ENCODE results near the gene DUSP22. TPM values are rescaled to one million over a fixed set of nuclear protein-coding genes. Genes with fewer than 3 reads are reported as not detected.

DUSP22 gene
- total RNA-seq, 1 experiment from 2014 or later, result 14.4 TPM

DNA sequence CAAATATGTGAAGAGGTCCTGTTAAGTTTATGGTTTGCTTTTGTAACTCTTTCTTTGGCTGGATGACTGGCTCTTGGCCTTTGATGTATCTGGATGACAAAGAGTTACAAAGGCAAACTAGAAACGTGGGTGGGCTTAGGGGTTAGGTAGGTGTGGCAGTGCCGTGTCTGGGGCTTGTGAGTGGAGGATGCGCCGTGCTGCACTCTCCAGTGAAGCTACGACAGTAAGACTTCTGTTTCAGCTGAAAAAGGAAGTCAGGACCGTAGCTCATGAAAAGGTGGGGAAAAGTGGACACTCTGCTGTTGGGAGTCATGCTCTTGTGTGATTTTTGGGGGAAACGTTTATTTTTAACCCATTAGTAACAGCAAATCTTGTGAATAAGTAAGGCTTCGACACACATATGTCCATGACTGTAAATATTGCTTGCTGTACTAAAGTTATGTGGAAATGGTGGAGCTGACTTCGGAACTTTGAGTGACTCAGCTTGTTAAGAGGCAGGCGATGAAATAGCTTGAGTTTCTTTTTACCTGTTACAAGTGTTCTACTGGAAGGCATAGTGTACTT is 45.6 kb downstream of the DUSP22 start:
- DNase-seq (ENCODE audit: low spot score), result no peak

DNA sequence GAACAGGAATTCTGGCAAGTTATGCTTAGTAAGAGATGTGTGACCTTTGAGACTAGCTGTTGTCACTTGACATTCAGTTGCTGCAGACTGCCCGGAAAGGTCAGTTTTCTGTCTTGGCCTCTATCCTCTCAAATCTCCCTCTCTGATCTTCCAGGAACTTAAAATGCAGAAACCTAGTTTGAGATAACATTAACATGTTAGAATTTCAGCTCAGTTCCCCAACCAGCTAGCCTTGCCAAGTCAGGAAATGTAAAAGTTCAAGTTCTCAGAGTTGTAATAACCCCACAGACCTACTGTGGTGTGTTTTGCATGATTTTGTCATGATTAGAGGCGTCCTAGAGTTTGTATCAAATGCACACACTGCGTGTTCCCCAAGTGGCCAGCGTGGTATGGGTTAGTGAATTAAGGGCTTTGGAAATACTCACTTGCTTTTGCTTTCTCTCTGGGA is 46.6 kb downstream of the DUSP22 start:
- no peak for DNase-seq (ENCODE audit: low spot score)

DNA sequence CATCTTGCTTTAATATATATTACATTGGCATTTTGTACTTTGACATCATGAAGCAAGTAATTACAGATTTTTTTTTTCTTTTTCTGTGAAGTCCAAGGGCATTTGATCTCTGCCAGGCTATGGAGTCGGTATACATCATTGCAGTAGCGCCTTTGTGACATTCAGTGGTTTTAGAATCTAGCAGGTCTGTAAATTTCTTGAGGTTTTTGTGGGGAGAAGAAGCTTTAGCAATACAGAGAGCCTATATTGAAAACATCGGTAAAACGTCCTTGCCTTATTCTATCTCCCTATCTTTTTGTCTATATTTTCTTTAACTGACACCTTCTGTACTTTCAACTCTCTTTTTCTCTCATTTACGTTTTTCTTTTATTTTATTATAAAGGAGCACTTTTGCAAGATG is 47.2 kb downstream of the DUSP22 start:
- no peak for DNase-seq (ENCODE audit: low spot score)

DNA sequence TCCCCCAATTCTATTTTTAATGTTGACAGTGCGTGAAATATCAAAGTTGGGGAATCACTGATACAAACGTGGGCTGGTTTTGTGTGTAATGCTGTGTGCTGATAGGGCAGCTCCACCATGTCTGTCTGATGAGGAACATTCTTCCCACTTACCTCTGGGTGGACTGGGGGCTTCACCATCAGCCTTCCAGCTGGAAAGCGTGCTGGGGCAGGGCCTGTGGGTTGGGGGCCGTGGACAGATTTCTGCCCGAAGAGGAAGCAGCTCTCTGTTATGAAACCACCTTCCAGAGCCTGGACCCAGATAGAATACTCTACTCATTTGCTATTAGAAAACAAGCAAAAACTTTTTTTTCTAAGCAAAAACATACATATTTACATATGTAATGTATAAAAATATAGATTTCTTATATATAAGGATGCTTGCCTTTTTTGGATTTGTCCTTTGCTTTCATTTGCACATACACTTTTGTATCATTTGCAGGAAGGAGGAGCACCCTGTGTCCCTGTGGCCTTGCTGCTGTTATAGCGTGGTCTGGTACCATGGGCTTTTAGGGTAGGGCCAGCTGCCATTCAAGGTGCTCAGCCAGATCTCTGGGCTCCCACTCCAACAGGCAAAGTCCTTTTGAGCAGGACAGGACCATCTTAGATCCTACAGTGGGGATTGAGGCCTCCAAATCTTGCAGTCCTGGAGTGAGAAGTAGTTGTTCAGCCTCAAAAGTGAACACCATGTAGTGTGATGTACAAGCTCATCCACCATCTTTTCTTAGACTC is 48.1 kb downstream of the DUSP22 start:
- no peak for DNase-seq (ENCODE audit: low spot score)

DNA sequence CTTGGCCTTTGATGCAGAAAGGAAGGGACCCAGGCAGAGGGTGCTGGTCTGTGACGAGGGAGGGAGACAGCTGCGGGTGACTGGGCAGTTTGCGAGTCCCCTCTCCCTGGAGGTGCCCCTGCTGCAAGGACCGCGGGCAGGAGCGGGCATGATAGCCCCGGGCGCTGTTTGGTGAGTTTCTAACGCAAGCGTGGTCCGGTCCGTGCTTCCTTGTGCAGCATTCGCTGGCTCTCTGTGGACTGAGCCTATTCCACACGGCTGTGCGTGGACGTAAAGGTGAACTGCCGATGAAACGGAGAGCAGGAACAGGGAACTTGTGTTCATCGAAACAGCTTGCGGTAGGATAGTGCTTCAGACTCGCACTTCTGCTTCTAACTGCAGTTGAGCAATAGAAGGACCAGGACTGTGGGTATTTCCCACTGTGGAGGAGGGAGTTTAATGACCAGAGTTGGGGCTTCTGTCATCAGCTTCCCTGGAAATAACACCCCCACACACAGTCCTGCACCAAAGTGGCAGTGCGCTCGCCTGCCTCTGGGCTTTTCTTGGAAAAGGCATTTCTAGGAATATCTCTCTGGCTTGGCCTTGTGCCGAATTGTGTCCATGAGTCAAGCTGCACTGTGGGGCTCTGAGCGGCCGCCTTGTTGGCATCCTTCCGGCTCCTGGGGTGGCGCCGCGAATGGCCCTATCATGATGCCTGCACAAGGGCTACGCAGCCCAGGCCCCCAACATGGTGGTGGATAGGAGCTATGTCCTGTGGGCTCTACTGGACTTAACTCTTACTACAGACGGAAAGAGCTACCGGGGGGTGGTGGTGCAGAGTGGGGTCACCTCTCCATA is 48.9 kb downstream of the DUSP22 start:
- no peak for DNase-seq (ENCODE audit: low spot score)

DNA sequence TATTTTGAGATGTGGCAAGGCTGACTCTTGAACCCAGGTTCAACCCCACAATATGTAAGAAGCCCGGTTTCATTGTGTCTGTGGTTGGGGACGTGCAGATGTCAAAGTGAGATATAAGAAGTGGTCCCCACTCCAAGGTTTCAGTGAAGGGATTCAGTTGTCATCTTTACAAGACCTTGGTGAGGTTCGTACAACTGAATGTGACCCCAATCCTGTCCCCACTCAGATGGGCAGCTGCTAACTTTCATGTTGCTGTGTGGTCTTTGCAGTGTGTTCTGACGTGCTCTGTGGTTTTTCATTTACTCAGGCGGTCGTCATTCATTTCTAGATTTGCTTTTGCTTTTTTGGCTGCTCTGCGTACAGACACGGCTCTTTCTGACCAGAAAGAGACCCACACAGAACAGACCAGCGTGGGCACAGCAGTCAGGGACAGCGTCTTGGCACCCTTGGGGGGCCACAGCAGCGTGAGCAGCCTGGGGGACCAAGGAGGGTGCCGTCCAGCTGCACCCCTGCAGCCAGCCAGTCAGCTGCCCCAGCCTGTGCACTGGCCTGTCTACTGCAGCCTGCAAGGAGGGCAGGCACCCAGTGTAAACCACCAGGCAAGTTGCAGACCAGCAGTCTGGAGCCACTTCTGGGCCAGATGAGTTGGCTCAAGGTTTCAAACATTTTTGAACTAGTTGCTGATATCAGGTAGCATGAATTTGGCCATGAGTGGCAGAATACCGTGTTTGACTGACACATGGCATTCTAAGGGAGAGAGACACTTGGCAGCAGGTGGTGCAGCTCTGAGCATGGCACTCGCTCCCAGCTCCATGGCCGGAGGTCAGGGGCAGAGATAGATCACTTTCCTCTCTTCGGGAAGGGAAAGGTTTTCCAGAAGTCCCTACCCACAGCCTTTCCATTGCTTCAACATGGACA is 49.9 kb downstream of the DUSP22 start:
- no peak for DNase-seq (ENCODE audit: low spot score)

DNA sequence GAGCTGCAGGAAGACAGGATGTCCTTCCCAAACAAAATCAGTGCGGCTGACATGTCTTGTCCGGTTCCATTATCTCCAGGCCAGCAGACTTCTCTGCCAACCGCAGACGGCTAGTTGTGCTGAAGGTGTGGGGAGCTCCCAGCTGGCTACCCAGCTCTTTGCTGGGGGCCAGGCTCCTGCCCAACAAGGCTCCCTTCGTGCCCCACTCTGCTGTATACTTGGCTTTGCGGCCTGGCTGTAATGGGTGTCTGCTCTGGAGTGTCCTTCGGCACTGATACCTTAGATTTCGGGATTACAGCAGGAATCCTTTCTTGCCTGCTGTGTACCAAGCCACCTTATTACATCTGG is 50.5 kb downstream of the DUSP22 start:
- DNase-seq (ENCODE audit: low spot score), result no peak

DNA sequence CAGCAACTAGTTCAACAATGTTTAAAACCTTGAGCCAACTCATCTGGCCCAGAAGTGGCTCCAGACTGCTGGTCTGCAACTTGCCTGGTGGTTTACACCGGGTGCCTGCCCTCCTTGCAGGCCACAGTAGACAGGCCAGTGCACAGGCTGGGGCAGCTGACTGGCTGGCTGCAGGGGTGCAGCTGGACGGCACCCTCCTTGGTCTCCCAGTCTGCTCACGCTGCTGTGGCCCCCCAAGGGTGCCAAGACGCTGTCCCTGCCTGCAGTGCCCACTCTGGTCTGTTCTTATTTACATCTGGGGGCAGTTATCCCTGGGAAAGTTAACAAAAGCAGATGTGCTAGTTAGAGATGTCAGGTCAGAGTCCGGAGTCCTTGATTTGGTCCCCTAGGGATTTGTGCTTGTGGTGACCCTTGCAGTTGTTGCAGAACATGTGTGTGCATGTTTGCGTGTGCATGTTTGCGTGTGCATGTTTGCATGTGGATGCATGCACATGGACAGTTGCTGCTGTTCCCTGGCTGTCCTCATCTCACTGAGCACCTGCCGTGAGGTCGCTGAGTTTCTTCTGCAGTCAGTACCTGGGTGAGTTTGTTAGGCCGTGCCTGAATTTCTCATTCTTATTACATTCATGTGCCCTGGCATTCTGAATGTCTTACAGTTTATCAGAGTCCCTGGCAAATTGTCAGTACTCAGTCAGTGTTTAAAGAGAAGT is 51.1 kb downstream of the DUSP22 start:
- no peak for DNase-seq (ENCODE audit: low spot score)

DNA sequence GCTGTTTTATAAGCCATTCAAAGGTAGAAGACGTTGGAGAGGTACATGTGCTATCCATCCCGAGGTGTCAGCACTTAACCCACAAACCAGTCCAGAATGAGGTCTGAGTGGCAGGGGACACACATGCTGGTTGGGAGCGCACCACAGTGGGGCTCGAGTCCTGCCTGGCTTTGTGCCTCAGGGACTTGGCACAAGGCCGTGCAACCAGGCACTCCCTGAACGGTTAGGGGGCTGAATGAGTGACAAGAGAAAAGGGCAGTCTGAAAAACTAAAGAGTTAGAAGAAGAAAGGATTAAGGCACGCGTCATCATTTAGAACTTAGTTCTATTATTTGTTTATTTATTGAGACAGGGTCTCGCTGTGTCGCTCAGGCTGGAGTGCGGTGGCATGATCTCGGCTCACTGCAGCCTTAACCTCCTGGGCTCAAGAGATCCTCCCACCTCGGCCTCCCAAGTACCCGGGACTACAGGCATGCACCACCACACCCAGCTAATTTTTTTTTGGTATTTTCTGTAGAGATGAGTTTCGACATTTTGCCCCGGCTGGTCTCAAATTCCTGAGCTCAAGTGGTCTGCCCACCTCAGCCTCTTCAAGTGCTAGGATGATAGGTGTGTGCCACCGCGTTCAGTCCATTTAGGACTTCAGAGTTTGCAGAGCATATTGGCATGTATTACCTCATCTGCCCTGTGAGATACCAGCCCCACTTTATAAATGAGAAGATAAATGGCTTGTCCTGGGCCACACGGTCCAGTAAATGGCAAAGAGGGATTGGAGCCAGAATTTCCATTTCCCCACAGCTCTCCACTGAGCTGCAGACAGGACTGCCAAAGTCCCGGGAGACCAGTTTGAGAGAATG is 51.9 kb downstream of the DUSP22 start:
- no peak for DNase-seq (ENCODE audit: low spot score)

DNA sequence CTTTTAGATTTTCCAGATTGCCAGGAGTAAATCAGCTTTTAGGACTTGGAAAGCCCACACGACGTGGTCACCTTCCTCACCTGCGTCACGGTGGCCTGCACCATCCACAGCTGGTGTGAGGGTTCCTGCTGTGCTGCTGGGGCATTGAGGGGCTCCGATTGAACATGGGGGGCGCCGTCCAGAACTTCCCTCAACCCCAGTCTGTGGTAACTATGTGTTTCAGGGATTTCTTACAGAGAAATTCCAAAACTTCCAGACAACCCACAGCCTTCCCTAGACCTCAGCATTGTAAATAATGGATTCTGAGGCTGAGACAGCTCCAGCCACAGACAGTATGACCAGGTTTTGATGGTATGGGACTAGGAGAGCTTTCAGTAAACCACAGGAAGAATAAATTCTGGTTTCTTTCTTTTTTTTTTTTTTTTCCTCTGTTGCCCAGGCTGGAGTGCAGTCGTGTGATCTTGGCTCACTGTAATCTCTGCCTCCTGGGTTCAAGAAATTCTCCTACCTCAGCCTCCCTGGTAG is 52.6 kb downstream of the DUSP22 start:
- no peak for DNase-seq (ENCODE audit: low spot score)

DNA sequence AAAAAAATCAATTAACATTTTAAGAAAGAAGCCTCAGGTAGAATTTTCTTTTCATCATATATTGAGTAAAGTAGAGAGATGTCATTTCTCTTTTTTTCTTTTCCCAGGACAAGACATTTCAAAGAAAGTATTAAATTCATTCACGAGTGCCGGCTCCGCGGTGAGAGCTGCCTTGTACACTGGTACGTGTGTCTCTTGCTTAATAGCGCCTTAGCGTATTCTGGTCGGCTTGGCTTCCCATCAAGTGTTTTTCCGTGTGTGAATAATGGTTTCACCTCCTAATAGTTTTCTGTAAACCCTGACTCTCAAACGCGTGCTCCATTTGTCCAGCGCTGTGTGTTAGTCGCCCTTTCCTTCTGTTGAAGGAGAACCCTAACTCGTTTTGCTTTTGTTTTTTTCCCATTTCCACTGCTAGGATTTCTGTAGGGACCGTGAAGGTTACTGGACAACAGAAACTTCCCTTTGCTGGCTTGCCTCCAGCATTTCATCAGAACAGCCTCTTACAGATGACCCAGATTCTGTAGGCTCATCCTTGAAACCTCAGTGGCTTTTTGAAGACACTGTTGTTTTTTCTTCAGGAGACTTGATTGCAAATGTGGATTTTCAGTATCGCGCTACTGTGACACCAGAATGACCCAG is 53.6 kb downstream of the DUSP22 start:
- DNase-seq (ENCODE audit: low spot score), result no peak

DNA sequence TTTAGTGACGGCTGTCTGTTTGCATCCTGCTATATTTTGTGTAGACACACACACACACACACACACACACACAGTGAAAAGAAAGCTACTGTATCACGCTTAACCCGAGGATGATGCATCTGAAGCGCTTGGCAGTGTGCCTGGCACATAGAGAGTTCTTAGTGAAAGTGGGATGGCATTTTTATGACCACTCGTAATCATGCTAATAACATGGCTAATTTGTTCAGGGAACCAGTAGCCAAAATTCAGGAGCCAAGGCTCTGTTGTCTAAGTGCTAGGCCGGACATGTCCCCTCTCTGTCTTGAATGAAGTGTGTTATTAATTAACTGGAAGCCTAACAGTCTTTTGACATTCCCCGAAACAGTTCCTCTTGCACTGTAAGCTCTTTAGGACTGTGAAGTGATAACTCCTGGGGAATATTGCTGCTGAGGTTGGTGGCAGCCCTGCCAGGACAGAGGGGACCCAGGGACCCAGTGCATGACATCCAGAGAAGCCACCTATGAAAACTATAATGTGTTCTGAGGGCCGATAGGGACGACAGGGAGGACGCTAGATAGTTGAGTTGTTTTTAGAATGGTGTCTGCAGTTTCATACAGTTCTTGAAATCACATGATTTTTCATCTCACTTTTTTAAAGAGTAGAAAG is 54.2 kb downstream of the DUSP22 start:
- no peak for DNase-seq (ENCODE audit: low spot score)

DNA sequence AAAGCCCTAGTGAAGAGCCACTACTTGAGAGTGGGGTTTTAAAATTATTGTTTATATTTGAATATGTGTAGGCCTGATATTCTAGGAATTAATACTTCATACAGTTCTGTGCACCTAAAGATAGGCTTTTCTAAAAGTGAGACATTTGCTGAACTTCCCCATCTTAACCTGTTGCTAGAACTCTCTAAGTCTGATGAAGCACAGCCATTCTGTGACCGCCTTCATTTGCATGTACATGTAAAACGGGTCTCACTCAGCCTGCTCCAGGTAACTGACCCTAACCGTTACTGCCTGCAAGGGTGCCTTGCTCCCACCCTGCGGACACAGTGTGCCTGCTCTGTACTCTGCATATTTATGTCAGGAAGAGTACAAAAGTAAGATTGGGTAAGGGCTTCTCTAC is 54.9 kb downstream of the DUSP22 start:
- no peak for DNase-seq (ENCODE audit: low spot score)

DNA sequence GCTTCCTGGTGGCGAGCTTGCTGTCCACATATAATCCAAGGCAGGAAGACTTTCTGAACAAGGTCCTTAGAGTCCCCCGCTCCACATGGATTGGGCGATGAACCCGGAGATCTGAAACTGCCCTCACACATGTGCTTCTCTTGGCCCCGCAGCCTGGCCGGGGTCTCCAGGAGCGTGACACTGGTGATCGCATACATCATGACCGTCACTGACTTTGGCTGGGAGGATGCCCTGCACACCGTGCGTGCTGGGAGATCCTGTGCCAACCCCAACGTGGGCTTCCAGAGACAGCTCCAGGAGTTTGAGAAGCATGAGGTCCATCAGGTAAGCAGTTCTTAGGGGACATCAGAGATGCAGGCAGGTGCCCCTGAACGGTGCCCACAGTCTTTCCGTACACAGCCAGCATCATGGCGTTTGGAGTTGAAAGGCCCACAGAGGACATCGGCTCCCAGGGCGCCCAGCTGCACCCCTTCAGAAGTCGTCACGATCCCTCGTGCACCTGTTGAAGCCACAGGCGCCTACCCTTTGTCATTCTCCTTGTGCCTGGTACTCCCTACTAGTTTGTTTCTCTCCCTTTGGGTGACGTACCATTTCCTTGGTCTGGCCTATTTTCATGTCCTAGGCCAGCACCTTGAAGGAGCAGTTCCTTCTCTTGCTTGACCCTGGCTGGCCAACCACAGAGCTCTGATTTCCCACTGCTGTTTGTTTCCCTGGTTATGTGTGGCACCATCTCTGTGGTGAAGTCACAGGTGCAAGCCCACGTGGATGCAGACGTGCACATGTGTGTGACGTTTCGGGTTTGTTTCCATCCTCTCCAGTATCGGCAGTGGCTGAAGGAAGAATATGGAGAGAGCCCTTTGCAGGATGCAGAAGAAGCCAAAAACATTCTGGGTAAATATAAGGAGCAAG is 55.9 kb downstream of the DUSP22 start:
- no peak for DNase-seq (ENCODE audit: low spot score)

DNA sequence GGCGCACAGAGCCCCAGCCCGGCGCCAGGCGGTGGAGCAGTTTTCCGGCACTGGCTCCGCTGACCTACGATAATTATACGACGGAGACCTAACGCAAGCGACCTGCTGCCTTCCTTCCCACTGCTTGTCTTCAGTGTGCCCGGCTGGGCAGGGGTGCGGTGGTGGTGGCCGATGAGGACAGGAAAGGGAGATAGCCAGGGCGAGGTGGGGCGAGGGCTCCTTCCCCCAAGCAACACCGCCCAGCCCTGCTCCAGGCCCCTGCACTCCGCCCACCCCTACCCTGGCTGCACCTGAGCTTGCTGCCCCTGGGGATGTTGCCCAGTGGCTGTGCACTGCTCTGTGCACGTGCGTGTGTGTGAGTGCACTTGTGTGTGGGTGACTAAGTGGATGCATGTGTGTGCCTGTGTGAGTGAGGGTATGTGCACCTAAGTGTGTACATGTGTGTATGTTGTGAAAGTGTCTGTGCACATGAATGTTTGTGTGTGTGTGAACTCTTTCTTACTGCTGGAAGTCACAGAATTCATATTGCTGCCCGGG is 56.6 kb downstream of the DUSP22 start:
- DNase-seq (ENCODE audit: low spot score), result no peak

DNA sequence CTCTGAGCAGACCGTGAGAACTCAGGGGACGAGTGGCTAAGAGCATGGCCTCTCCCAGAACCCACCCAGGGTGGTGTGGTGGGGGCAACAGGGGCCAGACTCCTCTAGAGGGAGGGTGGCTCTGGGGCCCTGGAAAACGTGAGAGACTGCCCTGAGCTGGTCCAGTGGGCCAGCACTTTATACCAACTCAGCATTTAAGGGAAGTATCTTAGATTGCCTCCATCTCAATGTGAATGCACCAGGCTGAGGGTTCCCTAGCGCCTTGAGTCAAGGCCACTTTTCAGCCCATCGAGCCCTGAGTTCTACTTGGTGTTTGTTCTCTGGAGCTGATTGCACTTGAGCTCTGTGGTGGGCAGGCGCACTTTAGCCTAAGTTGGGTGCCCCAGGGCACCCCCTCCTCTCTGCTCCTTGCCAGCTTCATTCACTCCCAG is 57.2 kb downstream of the DUSP22 start:
- DNase-seq (ENCODE audit: low spot score), result no peak

DNA sequence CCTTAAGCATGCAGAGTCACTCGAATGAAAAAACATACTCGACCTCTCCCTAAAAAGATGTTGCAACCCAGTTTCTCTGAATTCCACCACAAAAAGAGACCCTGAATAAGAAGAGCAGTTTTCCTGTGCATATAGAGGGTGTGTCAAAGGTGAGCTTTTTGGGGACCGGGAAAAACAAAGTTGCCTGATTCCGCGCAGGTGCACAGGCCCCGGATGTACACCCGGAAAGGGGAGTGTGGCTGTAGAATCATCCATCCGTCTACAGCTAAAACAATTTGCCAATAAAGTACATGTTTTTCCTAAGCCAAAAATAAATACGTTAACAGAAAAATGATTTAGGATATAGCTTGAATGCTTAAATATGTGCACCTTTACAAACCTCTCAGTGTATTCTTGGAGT is 58.1 kb downstream of the DUSP22 start:
- no peak for DNase-seq (ENCODE audit: low spot score)
